ENCODE measurements around the gene LIPF. TPM values are rescaled to one million over a fixed set of nuclear protein-coding genes. Genes with fewer than 3 reads are reported as not detected.

Gene LIPF
- total RNA-seq, 1 experiment from 2014 or later = not detected

DNA sequence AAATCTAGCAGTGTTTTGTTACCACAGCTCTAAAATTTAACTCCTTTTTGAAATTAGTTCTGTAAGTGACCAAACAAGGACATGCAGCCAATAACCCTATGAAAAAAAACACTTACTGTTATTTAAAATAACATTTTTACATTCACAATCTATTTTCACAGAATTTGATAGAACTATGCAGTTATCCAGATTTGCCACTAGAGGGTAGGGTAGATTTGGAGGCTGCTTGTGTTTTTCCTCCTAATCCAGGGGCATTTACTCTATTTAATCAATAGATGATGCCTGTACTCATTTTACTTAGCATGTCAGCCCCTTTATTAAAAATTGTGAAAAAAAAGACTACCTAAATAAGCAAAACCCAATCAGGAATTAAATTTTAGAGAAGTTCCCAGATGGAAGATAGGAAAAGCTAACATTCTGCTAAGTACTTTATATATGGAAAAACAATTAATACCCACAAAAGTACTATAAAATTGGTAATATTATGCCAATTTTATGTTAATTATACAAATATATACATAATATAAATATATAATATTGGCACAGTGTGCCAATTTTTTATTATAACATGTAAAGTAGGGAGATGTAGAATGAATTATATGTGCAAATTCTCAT lies 23.7 kb downstream of the LIPF start:
- H3K27me3 Mint-ChIP-seq (ENCODE audit: insufficient read depth, unreplicated experiment) = peaks cover 3% of the 10 kb centered on the region
- CTCF ChIA-PET = no interaction called here

DNA sequence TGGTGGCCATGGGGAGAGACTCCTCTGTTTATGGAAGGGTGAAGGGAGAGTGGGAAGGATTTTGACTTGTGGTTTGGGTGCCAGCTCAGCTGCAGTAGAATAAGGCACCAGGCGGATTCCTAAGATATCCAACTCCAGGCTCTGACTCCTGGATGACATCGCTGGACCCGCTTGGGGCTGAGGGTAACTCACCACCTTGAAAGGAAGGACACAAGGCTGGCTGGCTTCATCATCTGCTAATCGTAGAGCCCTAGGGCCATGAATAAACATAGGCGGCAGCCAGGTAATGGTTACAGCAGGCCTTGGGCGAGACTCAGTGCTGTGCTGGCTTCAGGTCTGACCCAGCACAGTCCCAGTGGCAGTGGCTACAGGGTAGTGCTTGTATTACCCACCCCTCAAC lies 25.1 kb downstream of the LIPF start:
- CTCF ChIA-PET = no interaction called here
- H3K9me3 ChIP-seq = no peaks in the 10 kb centered on the region
- TF ChIP-seq, protein P1, sequence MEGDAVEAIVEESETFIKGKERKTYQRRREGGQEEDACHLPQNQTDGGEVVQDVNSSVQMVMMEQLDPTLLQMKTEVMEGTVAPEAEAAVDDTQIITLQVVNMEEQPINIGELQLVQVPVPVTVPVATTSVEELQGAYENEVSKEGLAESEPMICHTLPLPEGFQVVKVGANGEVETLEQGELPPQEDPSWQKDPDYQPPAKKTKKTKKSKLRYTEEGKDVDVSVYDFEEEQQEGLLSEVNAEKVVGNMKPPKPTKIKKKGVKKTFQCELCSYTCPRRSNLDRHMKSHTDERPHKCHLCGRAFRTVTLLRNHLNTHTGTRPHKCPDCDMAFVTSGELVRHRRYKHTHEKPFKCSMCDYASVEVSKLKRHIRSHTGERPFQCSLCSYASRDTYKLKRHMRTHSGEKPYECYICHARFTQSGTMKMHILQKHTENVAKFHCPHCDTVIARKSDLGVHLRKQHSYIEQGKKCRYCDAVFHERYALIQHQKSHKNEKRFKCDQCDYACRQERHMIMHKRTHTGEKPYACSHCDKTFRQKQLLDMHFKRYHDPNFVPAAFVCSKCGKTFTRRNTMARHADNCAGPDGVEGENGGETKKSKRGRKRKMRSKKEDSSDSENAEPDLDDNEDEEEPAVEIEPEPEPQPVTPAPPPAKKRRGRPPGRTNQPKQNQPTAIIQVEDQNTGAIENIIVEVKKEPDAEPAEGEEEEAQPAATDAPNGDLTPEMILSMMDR (IDR thresholded peaks at IDR 0.05; ENCODE audit: insufficient read depth in 1 of 2, low read depth in 1 of 2, low read length in 1 of 2, severe bottlenecking in 1 of 2, unreplicated experiment in 1 of 2) = no peak
- no peaks in the 10 kb centered on the region for H3K4me1 Mint-ChIP-seq (ENCODE audit: low read depth, unreplicated experiment)
- no peak overlapping the region for H3K4me3 Mint-ChIP-seq (ENCODE audit: unreplicated experiment)
- no peaks in the 10 kb centered on the region for H3K27me3 ChIP-seq (replicated peaks; ENCODE audit: control insufficient read depth, insufficient read depth, low read length)
- BruUV-seq (replicated peaks) = no TSS peak
- no peaks in the 10 kb centered on the region for H3K9me3 Mint-ChIP-seq (ENCODE audit: unreplicated experiment)
- no peak overlapping the region for H3K27ac Mint-ChIP-seq (ENCODE audit: unreplicated experiment)
- DNase-seq = no peak
- POLR2A ChIA-PET = no interaction called here
- no peaks in the 10 kb centered on the region for H3K4me1 ChIP-seq
- no peaks in the 10 kb centered on the region for H3K36me3 Mint-ChIP-seq (ENCODE audit: insufficient read depth, unreplicated experiment)
- H3K36me3 ChIP-seq (ENCODE audit: control insufficient read depth, insufficient read depth, low read length) = no peaks in the 10 kb centered on the region
- H3K27me3 Mint-ChIP-seq (ENCODE audit: insufficient read depth, unreplicated experiment) = peaks cover 3% of the 10 kb centered on the region
- intact Hi-C loops (cut with micrococcal nuclease; ENCODE audit: unreplicated experiment) = loop anchor here (2.0 to 5.0 kb wide), 2 partner anchors 38 to 125 kb away; no protein-coding TSS in a partner anchor
- H3K4me3 ChIP-seq (ENCODE audit: low read depth, low read length) = no peak overlapping the region

More for the DNA sequence above, 23.7 kb downstream of the LIPF start:
- intact Hi-C loops (cut with micrococcal nuclease; ENCODE audit: unreplicated experiment) = loop anchor here (1.0 to 5.0 kb wide), 6 partner anchors 15 to 123 kb away; no protein-coding TSS in a partner anchor
- no peak overlapping the region for H3K4me3 Mint-ChIP-seq (ENCODE audit: unreplicated experiment)
- H3K36me3 ChIP-seq (ENCODE audit: control insufficient read depth, insufficient read depth, low read length) = no peaks in the 10 kb centered on the region
- no peak overlapping the region for H3K4me3 ChIP-seq (ENCODE audit: low read depth, low read length)
- no peaks in the 10 kb centered on the region for H3K4me1 ChIP-seq
- DNase-seq = peak in 1 of 2 experiments; percentile 29
- no peaks in the 10 kb centered on the region for H3K4me1 Mint-ChIP-seq (ENCODE audit: low read depth, unreplicated experiment)
- H3K36me3 Mint-ChIP-seq (ENCODE audit: insufficient read depth, unreplicated experiment) = no peaks in the 10 kb centered on the region
- H3K9me3 ChIP-seq = no peaks in the 10 kb centered on the region
- TF ChIP-seq, protein P1 (IDR thresholded peaks at IDR 0.05; ENCODE audit: insufficient read depth in 1 of 2, low read depth in 1 of 2, low read length in 1 of 2, severe bottlenecking in 1 of 2, unreplicated experiment in 1 of 2) = peak; percentile 73 to 87
- BruUV-seq (replicated peaks) = no TSS peak
- H3K27me3 ChIP-seq (replicated peaks; ENCODE audit: control insufficient read depth, insufficient read depth, low read length) = no peaks in the 10 kb centered on the region
- no peaks in the 10 kb centered on the region for H3K9me3 Mint-ChIP-seq (ENCODE audit: unreplicated experiment)
- POLR2A ChIA-PET = no interaction called here
- H3K27ac Mint-ChIP-seq (ENCODE audit: unreplicated experiment) = no peak overlapping the region

DNA sequence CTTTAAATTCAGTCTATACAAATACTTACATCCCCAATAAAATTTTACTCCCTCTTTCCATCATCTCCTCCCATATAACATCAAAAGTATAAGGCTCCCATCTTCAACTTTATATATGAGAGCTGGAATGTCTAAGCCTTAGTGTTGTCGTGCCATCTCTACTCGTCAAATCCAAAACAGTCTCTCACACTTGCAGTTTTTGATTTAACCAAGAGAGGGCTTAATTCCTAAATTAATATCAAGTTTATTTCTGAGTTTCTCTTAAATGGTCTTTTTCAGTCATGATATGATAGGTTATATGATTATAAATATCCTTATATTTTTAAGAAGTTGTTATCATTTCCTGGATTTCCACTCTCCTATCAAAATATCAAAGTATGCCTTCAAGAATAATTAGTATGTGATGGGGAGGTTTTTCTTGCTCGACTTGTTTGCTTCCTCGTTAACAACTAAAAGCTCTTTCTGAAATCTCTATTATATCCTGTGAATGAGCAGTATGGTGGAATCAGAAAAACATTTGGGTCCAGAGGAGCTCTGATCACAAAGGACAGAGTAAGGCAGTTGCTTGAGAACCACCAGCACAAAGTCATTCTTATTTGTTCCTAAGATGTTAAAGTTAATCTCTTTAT lies 29.3 kb downstream of the LIPF start:
- BruUV-seq (replicated peaks) = no TSS peak
- Histone ChIP-seq H3K9me3 (no peaks in the 10 kb centered on the region), H3K36me3 (ENCODE audit: control insufficient read depth, insufficient read depth, low read length) (no peaks in the 10 kb centered on the region), H3K4me3 (ENCODE audit: low read depth, low read length) (no peak overlapping the region), H3K4me1 (no peaks in the 10 kb centered on the region), H3K27me3 (replicated peaks; ENCODE audit: control insufficient read depth, insufficient read depth, low read length) (no peaks in the 10 kb centered on the region)
- H3K27ac Mint-ChIP-seq (ENCODE audit: unreplicated experiment) = no peak overlapping the region
- intact Hi-C loops (cut with micrococcal nuclease; ENCODE audit: unreplicated experiment) = no loop called here
- CTCF ChIA-PET = no interaction called here
- TF ChIP-seq, protein P1 (IDR thresholded peaks at IDR 0.05; ENCODE audit: insufficient read depth in 1 of 2, low read depth in 1 of 2, low read length in 1 of 2, severe bottlenecking in 1 of 2, unreplicated experiment in 1 of 2) = no peak
- POLR2A ChIA-PET = no interaction called here
- no peak for DNase-seq
- peaks cover 3% of the 10 kb centered on the region for H3K27me3 Mint-ChIP-seq (ENCODE audit: insufficient read depth, unreplicated experiment)
- H3K9me3 Mint-ChIP-seq (ENCODE audit: unreplicated experiment) = no peaks in the 10 kb centered on the region
- H3K4me1 Mint-ChIP-seq (ENCODE audit: low read depth, unreplicated experiment) = no peaks in the 10 kb centered on the region
- no peak overlapping the region for H3K4me3 Mint-ChIP-seq (ENCODE audit: unreplicated experiment)
- no peaks in the 10 kb centered on the region for H3K36me3 Mint-ChIP-seq (ENCODE audit: insufficient read depth, unreplicated experiment)

Data from Caco-2 (cell line).